Stomach (tissue), 4 donors: ENCODE results near the gene ARFGAP2.
A peak's percentile ranks its signal among the peaks of the same experiment; 100 is the strongest.

Experiments
- EP300 ChIP-seq: sonication (generic); formaldehyde crosslinking; IDR thresholded peaks from one replicate; pipeline ENCODE4 v1.6.1; 2017; ENCODE audit warnings: antibody characterized with exemption
- POLR2A ChIP-seq, 4 donors: fragments of 450-650 bp; IDR thresholded peaks; one replicate each; pipeline ENCODE4 v1.6.1; 2016; ENCODE audit warnings: antibody characterized with exemption in 4 of 4, control low read depth in 2 of 4, mild to moderate bottlenecking in 1 of 4, moderate library complexity in 1 of 4
- POLR2AphosphoS5 ChIP-seq, 3 donors: sonication (generic); formaldehyde crosslinking; IDR thresholded peaks; one replicate each; pipeline ENCODE4 v1.6.1; 2016; ENCODE audit warnings: antibody characterized with exemption in 3 of 3
- TF ChIP-seq, protein P1 (sequence below), 7 experiments: fragments of 450-650 bp in 4 of 7; fragments of 200-600 bp in 3 of 7; sonication (generic) in 3 of 7; IDR thresholded peaks; one replicate each; pipeline ENCODE4 v1.5.1; 2016 to 2019; ENCODE audit warnings: antibody characterized with exemption in 7 of 7, control low read depth in 2 of 7, mild to moderate bottlenecking in 1 of 7

DNA sequence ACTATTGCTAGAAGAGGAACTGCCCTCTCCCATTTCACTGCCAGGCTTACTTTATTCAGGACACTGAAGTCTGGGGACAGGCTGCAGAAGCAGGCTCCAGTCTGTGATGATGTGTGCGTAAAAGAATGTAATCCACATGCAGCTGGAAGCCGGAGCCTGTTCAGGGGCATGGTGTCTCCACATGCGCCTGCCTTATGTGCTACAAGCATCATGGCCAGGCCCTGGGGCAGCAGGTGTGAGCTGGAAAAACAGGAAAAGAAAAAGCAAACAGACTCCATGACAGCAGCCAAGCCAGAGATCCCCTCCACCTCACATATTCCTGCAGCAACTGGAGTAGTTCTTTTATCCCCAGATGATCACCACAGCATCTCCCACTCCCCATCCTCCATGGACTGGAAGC, 33.4 kb downstream of the ARFGAP2 start:
- TF ChIP-seq POLR2A (IDR thresholded peaks at IDR 0.05) (no peak), EP300 (no peak), POLR2AphosphoS5 (IDR thresholded peaks at IDR 0.05) (peak in 1 of 3 donors; percentile 49)
- TF ChIP-seq, protein P1, sequence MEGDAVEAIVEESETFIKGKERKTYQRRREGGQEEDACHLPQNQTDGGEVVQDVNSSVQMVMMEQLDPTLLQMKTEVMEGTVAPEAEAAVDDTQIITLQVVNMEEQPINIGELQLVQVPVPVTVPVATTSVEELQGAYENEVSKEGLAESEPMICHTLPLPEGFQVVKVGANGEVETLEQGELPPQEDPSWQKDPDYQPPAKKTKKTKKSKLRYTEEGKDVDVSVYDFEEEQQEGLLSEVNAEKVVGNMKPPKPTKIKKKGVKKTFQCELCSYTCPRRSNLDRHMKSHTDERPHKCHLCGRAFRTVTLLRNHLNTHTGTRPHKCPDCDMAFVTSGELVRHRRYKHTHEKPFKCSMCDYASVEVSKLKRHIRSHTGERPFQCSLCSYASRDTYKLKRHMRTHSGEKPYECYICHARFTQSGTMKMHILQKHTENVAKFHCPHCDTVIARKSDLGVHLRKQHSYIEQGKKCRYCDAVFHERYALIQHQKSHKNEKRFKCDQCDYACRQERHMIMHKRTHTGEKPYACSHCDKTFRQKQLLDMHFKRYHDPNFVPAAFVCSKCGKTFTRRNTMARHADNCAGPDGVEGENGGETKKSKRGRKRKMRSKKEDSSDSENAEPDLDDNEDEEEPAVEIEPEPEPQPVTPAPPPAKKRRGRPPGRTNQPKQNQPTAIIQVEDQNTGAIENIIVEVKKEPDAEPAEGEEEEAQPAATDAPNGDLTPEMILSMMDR (IDR thresholded peaks at IDR 0.05) = no peak
